Neural crest cell (in vitro differentiated cells): Measurements from ENCODE around the gene CPPED1. TPM values are rescaled to one million over a fixed set of nuclear protein-coding genes. Genes with fewer than 3 reads are reported as not detected.

Experiments used
- DNase-seq: peaks from one replicate; pipeline ENCODE4 v3.0.0; 2021; ENCODE audit warnings: low read depth, mixed read lengths, low spot score
- H3K27ac Mint-ChIP-seq: one replicate; pipeline ENCODE4 v1.8.0; 2021; ENCODE audit warnings: mild to moderate bottlenecking, mixed read lengths; ENCODE audit not compliant: unreplicated experiment
- H3K27me3 Mint-ChIP-seq: 2 replicates; pipeline ENCODE4 v1.8.0; 2021; ENCODE audit warnings: low read depth, mild to moderate bottlenecking, mixed read lengths
- H3K36me3 Mint-ChIP-seq: 2 replicates; pipeline ENCODE4 v1.8.0; 2021; ENCODE audit warnings: low read depth, mild to moderate bottlenecking, mixed read lengths
- H3K4me1 Mint-ChIP-seq: 2 replicates; pipeline ENCODE4 v1.8.0; 2021; ENCODE audit warnings: mixed read lengths
- H3K4me3 Mint-ChIP-seq: one replicate; pipeline ENCODE4 v1.8.0; 2021; ENCODE audit warnings: mild to moderate bottlenecking, mixed read lengths
- H3K9me3 Mint-ChIP-seq: 2 replicates; pipeline ENCODE4 v1.8.0; 2021; ENCODE audit warnings: mixed read lengths
- total RNA-seq: library from RNA; stranded (reverse); gene quantifications from 2 replicates; pipeline ENCODE4 v1.2.1, GENCODE V29; 2021
- TF ChIP-seq, protein P1 (sequence below): fragments of 200-600 bp; sonication (generic); conservative IDR thresholded peaks from 2 replicates; pipeline ENCODE4 v1.5.0; 2021; ENCODE audit warnings: antibody characterized with exemption, mild to moderate bottlenecking

CPPED1 gene
- total RNA-seq, 1 donor from 2014 or later, result 6.9 TPM

- Mint-ChIP-seq H3K4me1 (no peaks in the 10 kb centered on the region), H3K36me3 (no peaks in the 10 kb centered on the region), H3K27me3 (peaks cover 4% of the 10 kb centered on the region), H3K27ac (no peak overlapping the region), H3K4me3 (no peak overlapping the region), H3K9me3 (no peaks in the 10 kb centered on the region)
- TF ChIP-seq, protein P1, sequence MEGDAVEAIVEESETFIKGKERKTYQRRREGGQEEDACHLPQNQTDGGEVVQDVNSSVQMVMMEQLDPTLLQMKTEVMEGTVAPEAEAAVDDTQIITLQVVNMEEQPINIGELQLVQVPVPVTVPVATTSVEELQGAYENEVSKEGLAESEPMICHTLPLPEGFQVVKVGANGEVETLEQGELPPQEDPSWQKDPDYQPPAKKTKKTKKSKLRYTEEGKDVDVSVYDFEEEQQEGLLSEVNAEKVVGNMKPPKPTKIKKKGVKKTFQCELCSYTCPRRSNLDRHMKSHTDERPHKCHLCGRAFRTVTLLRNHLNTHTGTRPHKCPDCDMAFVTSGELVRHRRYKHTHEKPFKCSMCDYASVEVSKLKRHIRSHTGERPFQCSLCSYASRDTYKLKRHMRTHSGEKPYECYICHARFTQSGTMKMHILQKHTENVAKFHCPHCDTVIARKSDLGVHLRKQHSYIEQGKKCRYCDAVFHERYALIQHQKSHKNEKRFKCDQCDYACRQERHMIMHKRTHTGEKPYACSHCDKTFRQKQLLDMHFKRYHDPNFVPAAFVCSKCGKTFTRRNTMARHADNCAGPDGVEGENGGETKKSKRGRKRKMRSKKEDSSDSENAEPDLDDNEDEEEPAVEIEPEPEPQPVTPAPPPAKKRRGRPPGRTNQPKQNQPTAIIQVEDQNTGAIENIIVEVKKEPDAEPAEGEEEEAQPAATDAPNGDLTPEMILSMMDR, result no peak
- no peak for DNase-seq
These were observed 8.0 kb upstream of the CPPED1 start for GRCh38 chr16:12811441-12812383.

- TF ChIP-seq, protein P1, result no peak
- Mint-ChIP-seq H3K9me3 (no peaks in the 10 kb centered on the region), H3K4me3 (peak overlapping the region; percentile 61), H3K4me1 (peaks cover 18% of the 10 kb centered on the region), H3K27me3 (no peaks in the 10 kb centered on the region), H3K27ac (no peak overlapping the region), H3K36me3 (no peaks in the 10 kb centered on the region)
- no peak for DNase-seq
These were observed 1.4 kb upstream of the CPPED1 start for GRCh38 chr16:12805066-12805465.

DNA sequence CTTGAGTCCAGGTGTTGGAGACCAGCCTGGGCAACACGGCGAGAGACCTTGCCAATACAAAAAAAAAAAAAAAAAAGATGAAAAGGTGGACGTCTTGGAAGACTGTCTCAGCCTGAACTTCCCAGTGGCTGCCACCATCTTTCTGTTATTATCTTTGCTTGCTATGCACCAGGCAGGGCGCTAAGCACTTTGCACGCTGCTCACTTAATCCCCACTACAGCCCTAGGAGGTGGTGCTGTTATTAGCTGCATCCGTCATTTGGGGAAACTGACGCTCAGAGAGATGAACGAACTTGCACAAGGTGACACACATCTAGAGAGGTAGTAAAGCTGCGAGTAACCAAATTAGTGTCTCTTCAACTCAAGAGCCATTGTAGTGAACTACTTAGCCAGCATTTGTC is 708 bp upstream of the CPPED1 start:
- no peaks in the 10 kb centered on the region for H3K36me3 Mint-ChIP-seq
- H3K4me3 Mint-ChIP-seq, result peak overlapping the region; percentile 61
- TF ChIP-seq, protein P1, result no peak
- no peaks in the 10 kb centered on the region for H3K9me3 Mint-ChIP-seq
- H3K27ac Mint-ChIP-seq, result no peak overlapping the region
- no peak for DNase-seq
- H3K4me1 Mint-ChIP-seq, result peaks cover 18% of the 10 kb centered on the region
- H3K27me3 Mint-ChIP-seq, result no peaks in the 10 kb centered on the region

DNA sequence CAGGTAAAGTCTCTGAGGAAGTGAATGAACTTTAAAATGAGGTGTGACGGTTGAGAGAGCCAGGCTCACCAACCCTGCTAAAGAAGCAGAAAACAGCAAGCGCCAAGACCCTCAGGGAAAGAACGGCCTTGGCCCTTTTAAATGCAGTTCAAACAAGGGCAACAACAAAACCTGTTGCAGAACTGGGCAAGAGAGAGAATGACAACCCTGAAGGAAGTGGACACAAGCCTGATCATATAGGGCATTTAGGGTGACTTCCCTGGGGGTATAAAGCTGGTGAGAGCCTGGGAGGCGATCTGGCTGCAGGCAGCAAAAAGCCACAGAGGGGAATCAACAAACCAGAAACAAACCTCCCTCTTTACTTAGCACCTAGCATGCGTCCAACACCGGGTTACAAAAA is 1.0 kb downstream of the CPPED1 start:
- no peaks in the 10 kb centered on the region for H3K27me3 Mint-ChIP-seq
- TF ChIP-seq, protein P1, result no peak
- H3K9me3 Mint-ChIP-seq, result no peaks in the 10 kb centered on the region
- no peak for DNase-seq
- H3K27ac Mint-ChIP-seq, result no peak overlapping the region
- no peaks in the 10 kb centered on the region for H3K36me3 Mint-ChIP-seq
- peaks cover 18% of the 10 kb centered on the region for H3K4me1 Mint-ChIP-seq
- peak overlapping the region; percentile 91 for H3K4me3 Mint-ChIP-seq

- TF ChIP-seq, protein P1, result no peak
- H3K9me3 Mint-ChIP-seq, result no peaks in the 10 kb centered on the region
- H3K36me3 Mint-ChIP-seq, result no peaks in the 10 kb centered on the region
- DNase-seq, result no peak
- no peaks in the 10 kb centered on the region for H3K27me3 Mint-ChIP-seq
- H3K4me1 Mint-ChIP-seq, result peaks cover 18% of the 10 kb centered on the region
- H3K4me3 Mint-ChIP-seq, result peak overlapping the region; percentile 91
- no peak overlapping the region for H3K27ac Mint-ChIP-seq
These were observed 1.6 kb downstream of the CPPED1 start for GRCh38 chr16:12802048-12802447.
